Liver (tissue), 9 donors: ENCODE data around the gene AHNAK2. TPM values are rescaled to one million over a fixed set of nuclear protein-coding genes. Genes with fewer than 3 reads are reported as not detected.

ENCODE experiments used
- DNase-seq: peaks from one replicate; pipeline ENCODE4 v3.0.0-alpha.2; 2017; ENCODE audit warnings: low spot score
- H3K27ac ChIP-seq, 2 donors: one replicate each; pipeline ENCODE4 v1.7.0; 2013; ENCODE audit warnings: inconsistent platforms in 2 of 2, low read length in 2 of 2, control low read depth in 1 of 2, low read depth in 1 of 2, mild to moderate bottlenecking in 1 of 2
- H3K27me3 ChIP-seq, 4 donors: one replicate each; pipeline versions ENCODE4 v1.6.1 to v1.7.0; 2013; ENCODE audit warnings: low read length in 3 of 4, inconsistent platforms in 1 of 4, mild to moderate bottlenecking in 1 of 4, moderate library complexity in 1 of 4; ENCODE audit not compliant: control insufficient read depth in 4 of 4, insufficient read depth in 4 of 4
- H3K36me3 ChIP-seq, 4 donors: one replicate each; pipeline versions ENCODE4 v1.6.1 to v1.7.0; 2013; ENCODE audit warnings: low read length in 3 of 4, mild to moderate bottlenecking in 3 of 4, low read depth in 1 of 4, moderate library complexity in 1 of 4; ENCODE audit not compliant: control insufficient read depth in 4 of 4, insufficient read depth in 3 of 4
- H3K4me1 ChIP-seq, 4 donors: one replicate each; pipeline versions ENCODE4 v1.6.1 to v1.7.0; 2013; ENCODE audit warnings: low read length in 3 of 4, mild to moderate bottlenecking in 3 of 4, moderate library complexity in 1 of 4; ENCODE audit not compliant: control insufficient read depth in 4 of 4, insufficient read depth in 4 of 4
- H3K4me3 ChIP-seq, 3 donors: one replicate each; pipeline versions ENCODE4 v1.6.1 to v1.7.0; 2013; ENCODE audit warnings: low read length in 3 of 3, control low read depth in 1 of 3, low read depth in 1 of 3, mild to moderate bottlenecking in 1 of 3
- H3K9ac ChIP-seq, 2 donors: one replicate each; pipeline ENCODE4 v1.7.0; 2013; ENCODE audit warnings: low read length in 2 of 2, mild to moderate bottlenecking in 2 of 2, moderate library complexity in 2 of 2, control low read depth in 1 of 2, low read depth in 1 of 2
- H3K9me3 ChIP-seq, 4 donors: one replicate each; pipeline versions ENCODE4 v1.6.1 to v1.7.0; 2013; ENCODE audit warnings: low read length in 3 of 4; ENCODE audit not compliant: control insufficient read depth in 4 of 4
- ATF3 ChIP-seq: IDR thresholded peaks from 2 replicates; pipeline ENCODE4 v1.6.1; 2016; ENCODE audit warnings: antibody characterized with exemption
- FOXA1 ChIP-seq: IDR thresholded peaks from 2 replicates; pipeline ENCODE4 v1.6.1; 2016; ENCODE audit warnings: antibody characterized with exemption
- JUND ChIP-seq, 2 donors: IDR thresholded peaks; 2 replicates each; pipeline ENCODE4 v1.6.1; 2016; ENCODE audit warnings: antibody characterized with exemption in 2 of 2
- NR2F2 ChIP-seq: IDR thresholded peaks from 2 replicates; pipeline ENCODE4 v1.6.1; 2016; ENCODE audit warnings: antibody characterized with exemption
- RAD21 ChIP-seq, 2 donors: IDR thresholded peaks; 2 replicates each; pipeline ENCODE4 v1.6.1; 2016; ENCODE audit warnings: antibody characterized with exemption in 2 of 2, mild to moderate bottlenecking in 2 of 2
- RXRA ChIP-seq, 2 donors: IDR thresholded peaks; 2 replicates each; pipeline ENCODE4 v1.6.1; 2017 to 2018; ENCODE audit warnings: antibody characterized with exemption in 2 of 2, mild to moderate bottlenecking in 1 of 2
- SP1 ChIP-seq: IDR thresholded peaks from 2 replicates; pipeline ENCODE4 v1.6.1; 2018; ENCODE audit warnings: antibody characterized with exemption, mild to moderate bottlenecking
- ZBTB33 ChIP-seq: IDR thresholded peaks from 2 replicates; pipeline ENCODE4 v1.6.1; 2016; ENCODE audit warnings: antibody characterized with exemption
- WGBS: extraction: QIAGEN DNeasy Blood & Tissue Kit; methylation state at CpG from one replicate; pipeline ENCODE4 v1.1.7; 2013; 5-methylcytosine and 5-hydroxymethylcytosine counted together
- polyA plus RNA-seq, 2 donors: library from polyadenylated mRNA; stranded (reverse) in 1 of 2; unstranded in 1 of 2; fragments of 200-250 nt in 1 of 2; fragments of >200 nt in 1 of 2; fragmentation: Nextera tagmentation in 1 of 2; extraction: Ambion mirVana in 1 of 2; gene quantifications; one replicate each; pipeline versions ENCODE4 v1.2.1 to v1.2.3, GENCODE V29; 2013 to 2015
- total RNA-seq, 2 donors: library from RNA; depleted of rRNA; stranded (reverse); fragments of >200 nt; gene quantifications; one replicate each; pipeline ENCODE4 v1.2.3, GENCODE V29; 2014
- TF ChIP-seq, protein P1 (sequence below): IDR thresholded peaks from 2 replicates; pipeline ENCODE4 v1.6.1; 2016; ENCODE audit warnings: antibody characterized with exemption
- TF ChIP-seq, protein P2 (sequence below): IDR thresholded peaks from 2 replicates; pipeline ENCODE4 v1.6.1; 2016; ENCODE audit warnings: antibody characterized with exemption, mild to moderate bottlenecking
- TF ChIP-seq, protein P3 (sequence below): fragments of 150-350 bp; IDR thresholded peaks from 2 replicates; pipeline ENCODE4 v1.5.1; 2017; ENCODE audit warnings: improper control_type of control experiment, low read depth, low read length; ENCODE audit not compliant: missing input control
- donor health status: healthy.
- donor health status: healthy.
- donor health status: healthy.
- donor health status: healthy.
- donor health status: healthy.

Gene AHNAK2
- total and polyA plus RNA-seq, 4 donors: 0.05 to 2.6 (median 1.2) TPM

DNA sequence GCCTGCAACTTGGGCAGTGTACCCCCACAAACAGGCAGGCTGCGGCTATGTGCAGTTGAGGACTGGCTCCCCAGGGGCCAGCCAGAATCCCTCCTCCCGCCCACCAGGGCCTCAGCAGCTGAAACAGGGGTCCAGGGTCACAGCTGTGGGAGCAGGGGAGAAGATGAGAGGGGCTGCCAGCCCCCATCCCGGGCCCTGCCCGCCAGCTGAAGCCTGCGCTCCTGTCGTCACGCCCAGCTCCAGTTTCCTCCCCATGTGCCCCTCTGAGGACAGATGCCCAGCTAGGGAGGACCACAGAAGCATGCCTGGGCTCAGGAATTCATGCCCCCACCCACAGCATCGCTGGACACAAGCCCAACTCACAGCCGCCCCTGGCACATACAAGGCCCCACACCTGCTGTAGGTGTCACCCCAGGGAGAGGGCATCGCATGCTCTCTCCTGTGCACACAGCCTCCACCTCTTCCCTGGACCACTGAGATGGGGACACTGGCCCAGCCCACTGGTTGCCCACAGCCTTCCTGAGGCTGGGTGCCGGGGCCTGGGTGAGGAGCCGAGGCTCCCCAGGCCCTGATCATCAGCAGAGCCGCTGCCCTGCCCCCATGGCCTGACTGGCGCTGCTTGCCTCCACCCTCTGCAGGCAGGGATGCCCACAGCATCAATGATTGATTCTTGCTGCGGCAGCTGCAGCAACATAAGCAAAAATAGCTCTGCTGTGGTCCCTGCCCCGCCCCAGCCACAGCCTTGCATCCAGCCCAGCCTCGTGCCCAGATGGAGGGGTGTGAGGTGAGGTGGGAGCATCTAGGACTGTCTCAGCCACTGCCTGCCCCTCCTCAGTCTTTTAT, 3.7 kb upstream of the AHNAK2 start:
- H3K27ac ChIP-seq: no peak overlapping the region
- no peaks in the 10 kb centered on the region for H3K36me3 ChIP-seq
- DNase-seq: no peak
- no peaks in the 10 kb centered on the region for H3K27me3 ChIP-seq
- H3K9ac ChIP-seq: no peak overlapping the region
- no peak overlapping the region for H3K4me3 ChIP-seq
- no peaks in the 10 kb centered on the region for H3K9me3 ChIP-seq
- 87% methylated on average over 17 of the region's 17 CpGs for WGBS
- TF ChIP-seq SP1 (no peak), RAD21 (IDR thresholded peaks at IDR 0.05) (no peak), RXRA (IDR thresholded peaks at IDR 0.05) (no peak), JUND (IDR thresholded peaks at IDR 0.05) (no peak), ATF3 (no peak), NR2F2 (no peak), ZBTB33 (no peak), FOXA1 (no peak)
- TF ChIP-seq, protein P1, sequence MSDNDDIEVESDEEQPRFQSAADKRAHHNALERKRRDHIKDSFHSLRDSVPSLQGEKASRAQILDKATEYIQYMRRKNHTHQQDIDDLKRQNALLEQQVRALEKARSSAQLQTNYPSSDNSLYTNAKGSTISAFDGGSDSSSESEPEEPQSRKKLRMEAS: no peak
- TF ChIP-seq, protein P2, sequence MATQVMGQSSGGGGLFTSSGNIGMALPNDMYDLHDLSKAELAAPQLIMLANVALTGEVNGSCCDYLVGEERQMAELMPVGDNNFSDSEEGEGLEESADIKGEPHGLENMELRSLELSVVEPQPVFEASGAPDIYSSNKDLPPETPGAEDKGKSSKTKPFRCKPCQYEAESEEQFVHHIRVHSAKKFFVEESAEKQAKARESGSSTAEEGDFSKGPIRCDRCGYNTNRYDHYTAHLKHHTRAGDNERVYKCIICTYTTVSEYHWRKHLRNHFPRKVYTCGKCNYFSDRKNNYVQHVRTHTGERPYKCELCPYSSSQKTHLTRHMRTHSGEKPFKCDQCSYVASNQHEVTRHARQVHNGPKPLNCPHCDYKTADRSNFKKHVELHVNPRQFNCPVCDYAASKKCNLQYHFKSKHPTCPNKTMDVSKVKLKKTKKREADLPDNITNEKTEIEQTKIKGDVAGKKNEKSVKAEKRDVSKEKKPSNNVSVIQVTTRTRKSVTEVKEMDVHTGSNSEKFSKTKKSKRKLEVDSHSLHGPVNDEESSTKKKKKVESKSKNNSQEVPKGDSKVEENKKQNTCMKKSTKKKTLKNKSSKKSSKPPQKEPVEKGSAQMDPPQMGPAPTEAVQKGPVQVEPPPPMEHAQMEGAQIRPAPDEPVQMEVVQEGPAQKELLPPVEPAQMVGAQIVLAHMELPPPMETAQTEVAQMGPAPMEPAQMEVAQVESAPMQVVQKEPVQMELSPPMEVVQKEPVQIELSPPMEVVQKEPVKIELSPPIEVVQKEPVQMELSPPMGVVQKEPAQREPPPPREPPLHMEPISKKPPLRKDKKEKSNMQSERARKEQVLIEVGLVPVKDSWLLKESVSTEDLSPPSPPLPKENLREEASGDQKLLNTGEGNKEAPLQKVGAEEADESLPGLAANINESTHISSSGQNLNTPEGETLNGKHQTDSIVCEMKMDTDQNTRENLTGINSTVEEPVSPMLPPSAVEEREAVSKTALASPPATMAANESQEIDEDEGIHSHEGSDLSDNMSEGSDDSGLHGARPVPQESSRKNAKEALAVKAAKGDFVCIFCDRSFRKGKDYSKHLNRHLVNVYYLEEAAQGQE: no peak
- TF ChIP-seq, protein P3, sequence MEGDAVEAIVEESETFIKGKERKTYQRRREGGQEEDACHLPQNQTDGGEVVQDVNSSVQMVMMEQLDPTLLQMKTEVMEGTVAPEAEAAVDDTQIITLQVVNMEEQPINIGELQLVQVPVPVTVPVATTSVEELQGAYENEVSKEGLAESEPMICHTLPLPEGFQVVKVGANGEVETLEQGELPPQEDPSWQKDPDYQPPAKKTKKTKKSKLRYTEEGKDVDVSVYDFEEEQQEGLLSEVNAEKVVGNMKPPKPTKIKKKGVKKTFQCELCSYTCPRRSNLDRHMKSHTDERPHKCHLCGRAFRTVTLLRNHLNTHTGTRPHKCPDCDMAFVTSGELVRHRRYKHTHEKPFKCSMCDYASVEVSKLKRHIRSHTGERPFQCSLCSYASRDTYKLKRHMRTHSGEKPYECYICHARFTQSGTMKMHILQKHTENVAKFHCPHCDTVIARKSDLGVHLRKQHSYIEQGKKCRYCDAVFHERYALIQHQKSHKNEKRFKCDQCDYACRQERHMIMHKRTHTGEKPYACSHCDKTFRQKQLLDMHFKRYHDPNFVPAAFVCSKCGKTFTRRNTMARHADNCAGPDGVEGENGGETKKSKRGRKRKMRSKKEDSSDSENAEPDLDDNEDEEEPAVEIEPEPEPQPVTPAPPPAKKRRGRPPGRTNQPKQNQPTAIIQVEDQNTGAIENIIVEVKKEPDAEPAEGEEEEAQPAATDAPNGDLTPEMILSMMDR: no peak
- peaks cover 10 to 36% (median 27%) of the 10 kb centered on the region in 4 donors for H3K4me1 ChIP-seq
